Sigmoid colon (tissue), 7 donors: ENCODE results near the gene LIMA1. TPM values are rescaled to one million over a fixed set of nuclear protein-coding genes. Genes with fewer than 3 reads are reported as not detected.

Experiments
- DNase-seq: peaks from one replicate; pipeline ENCODE4 v3.0.0-alpha.2; 2019
- H3K27ac ChIP-seq, 4 donors: fragments of 200-600 bp; sonication (generic); one replicate each; pipeline ENCODE4 v1.5.1; 2016 to 2019; ENCODE audit warnings: mild to moderate bottlenecking in 1 of 4
- H3K27me3 ChIP-seq, 3 donors: fragments of 200-600 bp; sonication (generic); one replicate each; pipeline ENCODE4 v1.5.1; 2019; ENCODE audit warnings: mild to moderate bottlenecking in 1 of 3
- H3K36me3 ChIP-seq, 4 donors: fragments of 200-600 bp; sonication (generic); one replicate each; pipeline ENCODE4 v1.5.1; 2016 to 2019
- H3K4me1 ChIP-seq, 4 donors: fragments of 200-600 bp; sonication (generic); one replicate each; pipeline ENCODE4 v1.5.1; 2017 to 2019
- H3K4me3 ChIP-seq, 4 donors: fragments of 200-600 bp; sonication (generic); one replicate each; pipeline ENCODE4 v1.5.1; 2017 to 2019; ENCODE audit warnings: mild to moderate bottlenecking in 2 of 4, moderate library complexity in 1 of 4
- H3K9me3 ChIP-seq, 4 donors: fragments of 200-600 bp in 3 of 4; sonication (generic) in 3 of 4; one replicate each; pipeline versions ENCODE4 v1.5.1 to v1.6.1; 2013 to 2019
- EP300 ChIP-seq, 4 donors: sonication (generic); formaldehyde crosslinking; IDR thresholded peaks; one replicate each; pipeline ENCODE4 v1.6.1; 2017; ENCODE audit warnings: antibody characterized with exemption in 4 of 4
- POLR2A ChIP-seq, 2 donors: fragments of 450-650 bp; IDR thresholded peaks; one replicate each; pipeline ENCODE4 v1.6.1; 2016; ENCODE audit warnings: antibody characterized with exemption in 2 of 2, mild to moderate bottlenecking in 2 of 2, moderate library complexity in 2 of 2
- POLR2AphosphoS5 ChIP-seq, 4 donors: sonication (generic); formaldehyde crosslinking; IDR thresholded peaks; one replicate each; pipeline ENCODE4 v1.6.1; 2017; ENCODE audit warnings: antibody characterized with exemption in 4 of 4
- WGBS, 2 donors: extraction: QIAGEN DNeasy Blood & Tissue Kit; methylation state at CpG; one replicate each; pipeline ENCODE4 v1.1.7; 2013; 5-methylcytosine and 5-hydroxymethylcytosine counted together
- intact Hi-C: fragments of 100-400 bp; cut with DNase I; formaldehyde crosslinking; loops from one replicate; pipeline ENCODE4 v1.15.1; 2023
- polyA plus RNA-seq, 3 donors: library from polyadenylated mRNA; stranded (reverse); fragments of 200-250 nt; gene quantifications; one replicate each; pipeline ENCODE4 v1.2.3, GENCODE V29; 2013
- small RNA-seq, 3 donors: library from RNA; depleted of rRNA; stranded (forward); fragments of <200 nt; gene quantifications; one replicate each; pipeline ENCODE3, GENCODE V24; 2016
- total RNA-seq, 4 donors: library from RNA; depleted of rRNA; stranded (reverse); fragments of >200 nt; gene quantifications; one replicate each; pipeline ENCODE4 v1.1.0, GENCODE V29; 2016
- TF ChIP-seq, protein P1 (sequence below), 4 experiments: fragments of 450-650 bp in 3 of 4; fragments of 200-600 bp in 1 of 4; IDR thresholded peaks; one replicate each; pipeline ENCODE4 v1.5.1; 2016 to 2019; ENCODE audit warnings: antibody characterized with exemption in 4 of 4, mild to moderate bottlenecking in 3 of 4, moderate library complexity in 2 of 4
- donor health status: healthy with polysubstance abuse.
- donor health status: Bipolar disorder and iron deficiency.
- donor health status: healthy.

The LIMA1 gene
- total and polyA plus RNA-seq, 7 donors = 39.7 to 181 (median 108) TPM

DNA sequence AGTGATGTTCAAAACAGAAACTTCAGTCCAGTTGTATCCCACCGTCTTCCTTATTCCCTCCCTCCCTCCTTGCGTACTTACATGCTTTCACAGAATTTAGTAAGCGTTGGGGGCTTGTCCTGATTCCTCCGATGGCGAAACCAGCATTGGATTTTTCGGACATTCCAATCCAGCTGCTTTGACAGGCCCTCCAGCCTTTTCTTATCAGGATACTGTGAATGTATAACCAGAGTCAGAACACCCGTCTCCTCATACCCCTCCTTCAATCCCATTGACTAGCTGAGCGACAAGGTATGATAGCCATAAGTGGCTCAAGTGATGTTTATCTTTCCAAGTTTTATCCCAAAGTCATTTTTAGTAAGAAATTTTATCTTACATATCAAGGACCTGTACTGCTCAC, 140.3 kb downstream of the LIMA1 start:
- no peak for DNase-seq
- H3K27me3 ChIP-seq = no peaks in the 10 kb centered on the region
- H3K9me3 ChIP-seq = no peaks in the 10 kb centered on the region
- 83 to 92% methylated on average over 8 of the region's 8 CpGs for WGBS, 2 donors
- intact Hi-C loops = no loop called here
- H3K4me3 ChIP-seq = no peak overlapping the region
- peaks cover 0 to 49% (median 2%) of the 10 kb centered on the region in 4 donors for H3K36me3 ChIP-seq
- no peaks in the 10 kb centered on the region for H3K4me1 ChIP-seq
- TF ChIP-seq POLR2A (IDR thresholded peaks at IDR 0.05) (no peak), POLR2AphosphoS5 (IDR thresholded peaks at IDR 0.05) (no peak), EP300 (IDR thresholded peaks at IDR 0.05) (no peak)
- TF ChIP-seq, protein P1, sequence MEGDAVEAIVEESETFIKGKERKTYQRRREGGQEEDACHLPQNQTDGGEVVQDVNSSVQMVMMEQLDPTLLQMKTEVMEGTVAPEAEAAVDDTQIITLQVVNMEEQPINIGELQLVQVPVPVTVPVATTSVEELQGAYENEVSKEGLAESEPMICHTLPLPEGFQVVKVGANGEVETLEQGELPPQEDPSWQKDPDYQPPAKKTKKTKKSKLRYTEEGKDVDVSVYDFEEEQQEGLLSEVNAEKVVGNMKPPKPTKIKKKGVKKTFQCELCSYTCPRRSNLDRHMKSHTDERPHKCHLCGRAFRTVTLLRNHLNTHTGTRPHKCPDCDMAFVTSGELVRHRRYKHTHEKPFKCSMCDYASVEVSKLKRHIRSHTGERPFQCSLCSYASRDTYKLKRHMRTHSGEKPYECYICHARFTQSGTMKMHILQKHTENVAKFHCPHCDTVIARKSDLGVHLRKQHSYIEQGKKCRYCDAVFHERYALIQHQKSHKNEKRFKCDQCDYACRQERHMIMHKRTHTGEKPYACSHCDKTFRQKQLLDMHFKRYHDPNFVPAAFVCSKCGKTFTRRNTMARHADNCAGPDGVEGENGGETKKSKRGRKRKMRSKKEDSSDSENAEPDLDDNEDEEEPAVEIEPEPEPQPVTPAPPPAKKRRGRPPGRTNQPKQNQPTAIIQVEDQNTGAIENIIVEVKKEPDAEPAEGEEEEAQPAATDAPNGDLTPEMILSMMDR (IDR thresholded peaks at IDR 0.05) = no peak
- H3K27ac ChIP-seq = no peak overlapping the region

DNA sequence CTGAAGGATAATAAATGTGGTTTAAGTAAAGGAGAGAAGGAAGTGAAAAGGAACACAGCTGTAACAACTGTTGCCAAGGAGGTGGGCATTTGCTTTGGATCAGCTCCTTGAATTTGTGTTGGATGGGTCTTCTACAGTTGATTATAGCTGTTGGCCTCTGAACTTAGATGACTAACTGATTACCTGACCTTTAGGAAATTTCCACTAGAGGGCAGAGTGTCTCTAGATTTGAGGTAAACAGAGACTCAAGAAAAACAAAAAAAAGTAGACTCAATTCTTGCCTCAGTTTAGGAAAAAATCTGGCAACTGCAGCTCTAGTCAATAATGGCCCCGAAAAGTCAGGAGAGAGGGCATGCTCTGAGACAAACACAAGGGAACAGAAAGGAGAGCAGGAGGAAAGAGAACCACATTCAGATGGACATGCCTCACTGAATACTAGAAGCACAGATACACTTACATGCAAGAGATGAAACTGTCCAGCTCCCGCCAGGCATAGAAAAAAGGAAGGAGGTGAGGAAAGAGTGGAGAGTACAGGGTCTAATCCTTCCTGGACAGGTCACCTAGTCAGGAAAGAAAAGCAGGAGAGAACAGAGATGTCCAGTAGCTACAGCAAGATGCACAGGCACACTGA, 150.7 kb downstream of the LIMA1 start:
- WGBS, 2 donors = 69 to 82% methylated on average over 2 of the region's 2 CpGs
- intact Hi-C loops = no loop called here
- no peak for DNase-seq
- Histone ChIP-seq H3K27ac (no peak overlapping the region), H3K9me3 (no peaks in the 10 kb centered on the region), H3K27me3 (no peaks in the 10 kb centered on the region), H3K4me3 (no peak overlapping the region), H3K4me1 (peaks cover 0 to 12% (median 3%) of the 10 kb centered on the region in 4 donors), H3K36me3 (peaks cover 16 to 95% (median 25%) of the 10 kb centered on the region in 4 donors)
- TF ChIP-seq POLR2A (IDR thresholded peaks at IDR 0.05) = no peak
- TF ChIP-seq, protein P1 (IDR thresholded peaks at IDR 0.05) = peak in 3 of 4 experiments; percentile 16 to 65 (median 55)

DNA sequence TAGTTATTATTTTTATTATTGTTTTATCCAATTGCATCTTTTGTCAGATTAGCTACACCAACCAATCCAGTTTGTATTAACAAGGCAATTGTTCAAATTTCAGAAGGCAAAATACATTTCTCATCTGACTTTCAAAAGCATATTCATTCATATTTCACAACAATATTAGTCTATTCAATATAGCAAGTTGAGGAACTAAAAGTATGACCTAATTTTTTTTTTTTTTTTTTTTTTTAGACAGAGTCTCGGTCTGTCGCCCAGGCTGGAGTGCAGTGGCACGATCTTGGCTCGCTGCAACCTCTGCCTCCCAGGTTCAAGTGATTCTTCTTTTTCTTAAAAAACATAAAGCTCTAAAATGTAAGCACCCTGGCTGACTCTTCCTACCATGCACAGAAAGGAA, 154.0 kb downstream of the LIMA1 start:
- DNase-seq = no peak
- no peaks in the 10 kb centered on the region for H3K4me1 ChIP-seq
- intact Hi-C loops = no loop called here
- 75 to 96% methylated on average over 4 of the region's 4 CpGs for WGBS, 2 donors
- TF ChIP-seq, protein P1 (IDR thresholded peaks at IDR 0.05) = no peak
- no peak for TF ChIP-seq EP300 (IDR thresholded peaks at IDR 0.05)
- no peak for TF ChIP-seq POLR2A (IDR thresholded peaks at IDR 0.05)
- TF ChIP-seq POLR2AphosphoS5 (IDR thresholded peaks at IDR 0.05) = no peak
- no peak overlapping the region for H3K4me3 ChIP-seq
- no peaks in the 10 kb centered on the region for H3K27me3 ChIP-seq
- H3K36me3 ChIP-seq = peaks cover 25 to 100% (median 29%) of the 10 kb centered on the region in 4 donors
- H3K27ac ChIP-seq = no peak overlapping the region
- no peaks in the 10 kb centered on the region for H3K9me3 ChIP-seq

DNA sequence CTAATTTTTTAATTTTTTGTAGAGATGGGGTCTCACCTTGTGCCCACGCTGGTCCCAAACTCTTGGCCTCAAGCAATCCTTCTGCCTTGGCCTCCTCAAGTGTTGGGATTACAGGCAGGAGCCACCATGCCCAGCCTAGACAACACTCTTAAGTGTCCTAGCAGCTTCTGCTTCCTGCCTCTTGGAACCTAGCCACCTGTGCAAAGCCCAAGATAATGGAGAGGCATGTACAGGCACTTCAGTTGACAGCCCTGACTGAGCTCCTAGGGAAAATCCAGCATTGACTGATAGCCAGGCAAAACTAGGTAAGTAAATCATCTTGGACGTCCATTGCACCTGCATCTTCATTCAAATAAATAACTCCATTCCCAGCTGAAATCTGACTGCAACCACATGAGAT, 155.8 kb downstream of the LIMA1 start:
- Histone ChIP-seq H3K36me3 (peaks cover 15 to 100% (median 30%) of the 10 kb centered on the region in 4 donors), H3K9me3 (no peaks in the 10 kb centered on the region), H3K27ac (no peak overlapping the region), H3K27me3 (no peaks in the 10 kb centered on the region), H3K4me1 (no peaks in the 10 kb centered on the region), H3K4me3 (no peak overlapping the region)
- 77 to 88% methylated on average over 2 of the region's 2 CpGs for WGBS, 2 donors
- no peak for DNase-seq
- intact Hi-C loops = no loop called here
- no peak for TF ChIP-seq EP300 (IDR thresholded peaks at IDR 0.05)
- no peak for TF ChIP-seq POLR2AphosphoS5 (IDR thresholded peaks at IDR 0.05)
- TF ChIP-seq, protein P1 (IDR thresholded peaks at IDR 0.05) = no peak
- TF ChIP-seq POLR2A (IDR thresholded peaks at IDR 0.05) = no peak

Small RNA genes within 50 kb of the gene (small RNA-seq; reads per million reads assigned to genes)
- 0 to 0.18 (median 0) reads per million in 3 donors for gene MIR1293
- gene RNU6-1093P = 0 reads per million in 3 donors

Other genes starting within 250 kb of the LIMA1 start
- gene ASIC1, start 225.9 kb downstream of the LIMA1 start, total RNA-seq = 1 to 10 TPM; 3.5 to 6.9 (median 5.2) TPM
- 1 to 10 TPM in 2 of 3 donors, not detected in 1; 1.3 to 1.6 TPM for gene ASIC1, start 225.9 kb downstream of the LIMA1 start, polyA plus RNA-seq
- gene SMARCD1, start 198.2 kb downstream of the LIMA1 start, total RNA-seq = 10 to 100 TPM; 22.4 to 64.8 (median 39.2) TPM
- 10 to 100 TPM; 16.0 to 26.4 (median 24.1) TPM for gene SMARCD1, start 198.2 kb downstream of the LIMA1 start, polyA plus RNA-seq
- gene GPD1, start 179.5 kb downstream of the LIMA1 start, total RNA-seq = 10 to 100 TPM in 1 of 4 donors, 1 to 10 TPM in 1, under 1 TPM in 2; 0.55 to 59.6 (median 1.5) TPM
- gene GPD1, start 179.5 kb downstream of the LIMA1 start, polyA plus RNA-seq = 10 to 100 TPM in 1 of 3 donors, 1 to 10 TPM in 2; 3.0 to 19.8 (median 3.6) TPM
- 100 to 1,000 TPM in 1 of 4 donors, 10 to 100 TPM in 3; 87.8 to 179 (median 93.8) TPM for gene COX14, start 171.3 kb downstream of the LIMA1 start, total RNA-seq
- 100 to 1,000 TPM; 124 to 266 (median 187) TPM for gene COX14, start 171.3 kb downstream of the LIMA1 start, polyA plus RNA-seq
- gene CERS5, start 116.2 kb downstream of the LIMA1 start, total RNA-seq = 10 to 100 TPM; 21.7 to 29.1 (median 23.3) TPM
- gene CERS5, start 116.2 kb downstream of the LIMA1 start, polyA plus RNA-seq = 10 to 100 TPM in 1 of 3 donors, 1 to 10 TPM in 2; 4.8 to 25.9 (median 5.3) TPM
- gene FAM186A, start 113.1 kb upstream of the LIMA1 start, total RNA-seq = not detected
- gene FAM186A, start 113.1 kb upstream of the LIMA1 start, polyA plus RNA-seq = not detected
- 10 to 100 TPM; 51.9 to 78.4 (median 59.3) TPM for gene LARP4, start 117.4 kb upstream of the LIMA1 start, total RNA-seq
- 10 to 100 TPM in 1 of 3 donors, 1 to 10 TPM in 2; 4.9 to 13.4 (median 8.4) TPM for gene LARP4, start 117.4 kb upstream of the LIMA1 start, polyA plus RNA-seq
- 10 to 100 TPM; 16.4 to 28.0 (median 22.0) TPM for gene DIP2B, start 221.5 kb upstream of the LIMA1 start, total RNA-seq
- gene DIP2B, start 221.5 kb upstream of the LIMA1 start, polyA plus RNA-seq = 10 to 100 TPM in 1 of 3 donors, 1 to 10 TPM in 2; 7.2 to 13.1 (median 9.0) TPM